Stimulated activated naive CD4-positive, alpha-beta T cell treated with Interleukin-2 at 50 U/mL for 16 hours (primary cell): ENCODE data around the gene BACH1.

Source experiments
- DNase-seq: peaks from one replicate; lab custom pipeline; 2025; lab: John Stamatoyannopoulos, UW

The BACH1 gene

DNA sequence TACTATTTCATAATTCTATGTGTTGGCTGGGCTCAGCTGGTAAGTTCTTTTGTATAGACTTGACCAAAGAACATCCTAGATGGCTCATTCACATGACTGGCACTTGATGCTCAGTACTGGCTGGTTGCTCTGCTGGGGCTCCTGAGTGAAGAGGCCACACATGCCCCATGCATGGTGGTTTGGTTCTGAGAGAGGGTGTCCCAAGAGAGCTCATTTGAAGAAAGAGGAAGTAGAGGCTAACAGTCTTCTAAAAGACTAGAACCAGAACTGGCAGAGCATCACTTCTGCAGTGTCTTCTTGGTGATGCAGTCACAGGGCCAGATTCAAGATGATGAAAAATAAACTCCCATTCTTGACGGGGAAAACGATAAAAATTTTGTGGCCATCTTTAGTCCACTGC lies 5.2 kb upstream of the BACH1 start:
- no peak for DNase-seq

DNA sequence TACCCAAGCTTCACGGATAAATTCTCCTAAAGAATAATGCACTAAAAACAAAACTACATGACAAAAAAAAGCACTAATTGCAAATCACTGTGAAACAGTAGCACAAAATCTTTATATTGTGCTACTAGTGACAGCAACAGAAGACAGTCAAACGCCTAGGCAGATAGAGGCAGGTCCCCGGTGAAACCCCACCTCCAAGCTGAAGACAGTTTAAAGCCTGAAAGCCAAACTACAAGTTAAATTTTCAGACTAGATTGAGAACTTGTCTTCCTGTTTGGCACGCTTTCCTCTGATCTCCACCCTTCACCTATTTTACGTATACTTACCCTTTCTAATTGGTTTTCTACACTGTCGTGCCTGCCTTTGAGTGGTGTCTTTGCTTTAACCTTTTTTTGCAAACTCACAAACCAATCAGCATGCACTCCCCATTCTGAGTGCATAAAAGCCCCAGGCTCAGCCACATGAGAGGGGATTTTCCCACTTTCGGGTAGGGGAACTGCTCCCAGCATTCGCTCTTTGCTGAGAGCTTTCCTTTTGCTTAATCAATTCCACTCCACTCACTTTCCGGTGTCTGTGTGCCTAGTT lies 3.6 kb upstream of the BACH1 start:
- DNase-seq, result peak; percentile 7

DNA sequence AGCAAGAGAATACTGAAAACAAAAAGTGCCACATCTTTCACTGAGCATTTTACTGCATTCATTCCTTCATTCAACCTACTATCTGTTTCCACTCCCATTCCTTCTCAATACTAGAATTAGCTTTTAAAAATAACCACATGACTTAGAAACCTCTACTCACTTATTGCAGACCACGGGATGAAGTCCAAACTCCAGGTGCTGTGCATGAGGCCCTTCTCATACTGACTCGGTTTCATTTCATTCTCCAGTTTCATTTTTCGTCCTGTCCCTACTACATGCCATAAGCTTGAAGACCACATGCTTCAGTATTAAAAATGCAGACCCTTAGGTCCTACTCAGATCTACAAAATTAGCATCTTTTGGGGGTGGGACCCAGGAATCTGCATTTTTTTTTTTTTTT lies 2.3 kb upstream of the BACH1 start:
- DNase-seq, result no peak

DNA sequence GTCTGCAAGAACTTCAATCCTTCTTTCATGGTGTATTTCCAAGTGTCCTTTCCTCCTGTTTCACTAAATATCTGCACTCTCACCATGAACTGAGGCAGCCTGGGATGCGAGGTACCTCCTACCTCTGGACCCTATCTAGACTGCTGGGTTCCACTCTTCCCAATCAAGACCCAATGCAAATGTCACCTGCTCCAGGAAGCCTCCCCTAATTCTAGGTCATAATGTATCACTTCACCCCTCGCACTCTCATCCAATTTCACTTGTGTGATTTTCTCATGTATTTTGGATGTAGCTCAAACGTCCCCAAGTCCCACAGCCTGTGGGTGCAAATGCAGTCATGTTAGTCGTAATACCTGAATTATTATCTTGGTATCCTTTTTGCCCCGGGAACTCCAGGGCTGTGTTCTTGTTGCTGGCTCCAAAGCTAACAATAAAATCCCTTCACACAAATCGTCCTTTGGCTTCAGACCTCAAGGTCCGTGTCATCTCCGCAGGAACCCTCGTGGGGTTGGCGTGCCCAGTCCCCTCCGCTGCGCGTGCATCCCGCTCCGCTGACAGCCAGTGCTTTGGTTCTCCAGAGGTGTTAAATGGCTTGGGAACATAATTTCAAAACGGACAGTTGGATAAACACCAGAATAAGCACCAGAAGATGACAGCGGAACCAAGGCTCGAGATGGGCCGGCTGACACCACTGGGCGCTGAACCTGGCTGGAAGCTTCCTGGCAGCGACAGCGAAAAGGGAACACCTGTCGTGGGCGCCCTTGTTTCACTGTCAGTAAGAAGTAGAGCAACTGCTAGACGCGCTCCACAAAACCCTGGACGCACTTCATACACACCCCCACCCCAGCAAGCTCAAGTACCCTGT lies 1.0 kb upstream of the BACH1 start:
- DNase-seq, result no peak

DNA sequence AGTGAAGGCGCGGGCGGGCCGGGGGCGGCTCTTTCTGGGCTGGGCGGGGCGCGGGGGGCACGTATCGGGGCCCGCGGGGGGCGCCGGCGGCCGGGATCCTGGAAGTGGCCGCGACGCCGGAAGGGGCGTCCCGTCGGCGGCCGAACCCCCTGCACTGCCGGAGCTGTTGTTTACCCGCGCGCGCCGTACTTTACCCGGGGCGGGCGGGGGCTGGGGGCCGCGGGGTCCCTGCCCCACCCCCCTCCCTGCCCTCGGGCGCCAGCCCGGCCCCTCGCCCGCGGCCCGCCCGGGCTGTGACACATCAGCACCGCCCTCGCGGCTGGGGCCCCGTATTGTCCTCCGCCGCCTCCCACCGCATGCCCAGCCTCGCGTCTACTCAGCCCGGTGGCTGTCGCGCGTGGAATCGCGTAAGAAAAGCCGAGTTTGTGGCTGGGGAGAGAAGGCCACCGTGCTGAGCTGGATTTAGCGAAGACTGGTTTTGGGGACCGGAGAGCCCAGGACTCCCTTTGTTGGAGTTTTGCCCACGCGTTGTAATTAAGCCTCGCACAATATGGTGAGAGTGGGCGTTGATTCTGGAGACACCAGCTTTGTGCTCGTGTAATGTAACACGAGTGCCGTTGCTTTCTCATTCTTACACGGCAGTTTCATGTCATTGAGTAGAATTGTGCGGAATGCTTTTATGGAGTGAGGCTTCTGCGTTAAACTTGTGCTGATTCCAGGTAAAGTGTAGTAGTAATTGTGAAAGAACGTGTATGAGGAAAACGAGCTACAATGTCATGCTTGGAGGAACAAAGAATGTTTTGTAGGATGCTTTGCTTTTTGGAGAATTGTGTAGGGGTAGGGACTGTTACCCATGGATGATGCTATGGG lies 559 bp downstream of the BACH1 start:
- peak; percentile 77 for DNase-seq

DNA sequence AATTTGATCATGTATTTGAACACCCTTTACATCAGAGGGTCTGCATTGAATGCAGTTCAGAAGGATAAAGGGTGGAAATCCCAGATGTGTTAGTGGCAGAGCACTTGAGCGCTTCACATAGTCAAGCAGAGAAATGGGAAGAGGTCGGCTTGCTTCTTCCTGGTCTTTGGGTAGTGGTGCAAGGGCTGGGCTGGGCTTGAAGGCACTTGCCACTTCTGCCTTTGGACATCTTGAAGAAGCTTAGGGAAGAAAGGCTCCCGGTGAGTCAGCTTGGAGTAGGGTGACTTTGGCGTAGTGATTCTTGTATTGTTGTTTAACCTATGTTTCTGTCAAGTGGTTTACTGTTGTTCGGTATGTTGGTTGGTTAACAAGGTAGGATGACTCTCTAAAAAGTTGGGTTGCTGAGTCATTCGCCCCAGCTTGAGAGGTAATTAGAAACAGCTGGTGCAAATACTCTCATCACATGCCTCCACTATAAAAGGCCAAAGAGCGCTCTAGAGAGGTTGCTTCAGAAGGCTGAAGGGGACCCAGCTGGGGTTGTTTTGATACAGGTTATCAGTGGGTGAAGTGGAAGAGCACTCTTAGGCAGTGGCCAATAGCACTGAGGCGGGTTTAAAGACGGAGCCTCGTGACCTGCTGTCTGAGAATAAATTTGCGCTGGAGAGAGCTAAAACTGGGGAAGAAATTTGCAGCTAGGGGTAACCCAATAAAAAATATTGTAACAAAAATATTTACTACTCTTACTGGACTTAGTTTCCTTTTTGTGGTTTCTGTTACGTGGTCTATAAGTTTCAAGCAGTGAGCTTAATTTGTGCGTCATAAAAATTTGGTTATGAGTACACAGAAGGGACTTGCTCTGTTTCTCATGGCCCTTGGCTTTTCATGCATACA lies 1.4 kb downstream of the BACH1 start:
- peak; percentile 44 for DNase-seq

DNA sequence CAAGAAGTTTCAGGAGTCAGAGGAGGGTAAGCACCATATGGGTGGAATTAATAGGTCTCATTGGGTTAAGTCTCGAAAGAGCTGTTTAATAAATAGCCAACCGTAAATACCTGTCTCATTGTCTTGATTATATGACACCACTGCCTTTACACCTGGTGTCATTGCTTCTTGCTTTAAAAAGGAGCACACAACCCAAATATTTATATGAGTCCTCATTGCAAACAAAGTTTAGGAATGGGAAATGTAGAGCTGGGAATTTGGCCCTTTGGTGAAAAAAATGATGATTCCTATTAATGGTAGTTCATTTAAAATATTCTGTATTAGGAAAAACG lies 2.1 kb downstream of the BACH1 start:
- no peak for DNase-seq

DNA sequence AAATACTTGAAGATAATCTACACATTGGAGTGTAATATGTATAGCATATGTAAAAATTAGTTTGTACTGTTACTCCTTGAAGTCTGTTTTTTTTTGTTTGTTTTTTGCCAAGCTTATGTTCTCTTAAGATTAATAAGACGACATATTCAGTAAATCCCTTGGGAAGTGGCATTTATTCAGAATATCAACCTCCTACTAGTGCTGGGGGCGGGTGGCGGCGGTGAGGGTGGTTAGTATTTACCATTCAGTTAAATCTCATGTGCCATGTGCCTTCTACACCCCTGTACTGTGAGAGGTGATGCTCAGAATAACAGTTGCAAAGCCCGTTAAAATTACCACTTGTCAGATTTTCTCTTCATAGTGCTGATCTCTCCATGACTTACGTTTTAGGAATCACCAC lies 3.0 kb downstream of the BACH1 start:
- DNase-seq, result no peak

DNA sequence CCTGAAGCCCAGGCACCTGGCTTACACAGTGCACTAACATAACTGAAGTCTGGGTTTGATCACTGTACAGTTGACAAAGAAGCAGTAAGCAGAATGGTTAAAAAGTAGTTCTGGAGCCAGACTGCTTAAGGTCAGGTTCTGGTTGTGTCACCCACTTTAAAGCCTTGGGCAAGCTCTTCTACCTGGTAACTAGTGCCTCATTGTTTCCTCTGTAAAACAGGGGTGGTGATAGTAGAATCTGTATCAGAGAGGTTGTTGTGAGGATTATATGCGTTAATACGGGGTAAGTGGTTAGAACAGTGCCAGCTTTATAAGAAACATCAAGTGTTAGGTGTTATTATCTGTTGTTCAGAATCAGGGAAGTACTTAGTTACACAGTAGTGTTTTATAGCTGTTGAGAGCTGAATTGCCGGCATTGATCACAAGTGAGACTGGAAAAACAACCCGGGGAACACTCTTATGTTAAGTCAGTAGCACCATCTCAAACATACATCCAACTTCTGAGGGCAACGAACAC lies 3.7 kb downstream of the BACH1 start:
- no peak for DNase-seq

DNA sequence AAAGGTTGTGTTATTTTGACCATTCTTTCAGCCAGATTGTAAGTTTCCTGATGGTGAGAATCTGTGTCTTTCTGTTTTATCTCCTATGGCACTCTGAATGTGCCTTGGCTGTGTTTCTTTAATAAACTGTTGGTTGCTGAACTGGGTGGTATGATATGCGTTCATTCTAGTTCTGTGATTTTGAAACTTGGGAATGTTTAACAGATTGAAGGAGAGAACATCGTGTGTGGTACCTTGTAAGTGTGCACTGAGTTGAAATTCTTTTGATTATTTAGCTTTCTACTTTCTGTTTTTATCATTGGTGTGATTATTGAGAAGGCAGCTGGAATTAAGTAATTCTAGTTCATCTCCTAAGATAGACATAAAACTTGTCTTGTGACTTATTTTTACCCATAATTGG lies 4.6 kb downstream of the BACH1 start:
- DNase-seq, result no peak

DNA sequence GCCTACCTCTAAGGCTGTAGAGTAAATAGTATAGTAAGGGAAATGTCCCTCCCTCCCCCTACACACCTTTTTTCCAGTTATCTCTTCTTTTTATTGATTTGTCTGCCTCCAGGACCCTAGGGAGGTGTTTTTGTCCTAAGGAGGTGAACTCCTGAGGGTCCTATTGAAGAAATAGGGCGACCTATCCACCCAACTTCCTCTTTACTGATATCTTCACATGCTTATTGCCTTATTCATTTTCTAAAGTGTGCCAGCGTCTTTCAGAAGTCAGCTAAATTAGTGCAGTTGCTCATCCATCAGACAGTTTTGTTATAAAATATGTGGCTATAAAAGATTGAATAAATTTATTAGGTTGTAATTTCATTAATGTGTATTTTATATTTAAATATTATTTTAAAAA lies 5.9 kb downstream of the BACH1 start:
- DNase-seq, result no peak

DNA sequence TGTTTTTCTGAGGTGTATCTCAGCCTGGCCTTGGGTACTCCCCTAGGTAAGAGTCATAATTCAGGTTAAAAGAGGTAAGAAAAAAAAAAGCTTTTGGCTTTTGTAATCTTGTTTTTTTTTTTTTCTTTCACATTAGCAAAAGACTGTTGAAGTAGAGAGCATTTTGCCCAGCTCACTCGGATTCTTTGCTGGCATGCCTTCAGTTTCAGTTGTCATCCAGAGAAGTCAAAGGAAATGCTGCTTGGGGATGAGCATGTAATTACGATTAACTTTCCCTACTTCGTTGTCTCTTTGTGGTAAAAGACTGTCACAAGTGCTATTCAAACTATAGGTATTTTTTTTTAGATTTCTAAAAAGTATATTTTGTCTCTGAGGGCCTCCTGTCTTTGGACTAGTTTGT lies 6.3 kb downstream of the BACH1 start:
- no peak for DNase-seq

DNA sequence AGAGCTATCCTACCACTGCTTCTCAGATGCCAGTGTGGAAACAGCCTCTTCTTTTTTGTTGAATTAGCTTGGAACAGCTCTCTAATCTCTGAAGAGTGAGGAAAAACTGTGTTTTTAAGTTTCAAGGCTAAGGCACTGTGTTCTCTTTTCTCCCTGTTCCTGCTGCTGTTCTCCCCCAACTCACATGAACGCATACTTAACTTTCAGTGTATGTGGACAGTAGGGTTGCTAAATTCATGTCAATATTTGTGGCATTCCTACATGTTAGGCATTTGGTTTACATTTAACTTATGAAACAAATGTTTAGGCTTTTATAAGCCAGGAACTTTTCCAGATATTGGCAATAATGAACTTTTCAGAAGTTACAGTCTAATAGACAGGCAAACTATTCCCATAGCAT lies 6.8 kb downstream of the BACH1 start:
- DNase-seq, result no peak

DNA sequence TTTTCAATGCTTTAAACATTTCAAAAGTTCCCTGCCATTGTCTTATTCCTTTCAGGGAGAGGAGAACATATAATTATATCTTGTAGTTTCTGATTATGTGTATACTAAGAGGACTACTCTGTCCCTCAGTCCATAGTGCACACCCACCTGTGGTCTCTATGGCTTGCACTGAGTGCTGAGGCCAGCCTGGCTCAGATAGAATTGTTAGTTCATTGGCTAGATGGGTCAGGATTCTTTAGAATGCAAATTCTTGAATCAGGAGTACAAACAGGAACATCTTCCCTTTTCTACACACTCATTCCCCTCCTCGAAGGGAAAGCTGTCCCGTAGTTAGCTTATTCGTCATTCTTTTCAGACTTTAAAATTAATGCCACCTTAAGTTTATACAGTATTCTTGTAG lies 8.2 kb downstream of the BACH1 start:
- DNase-seq, result no peak

DNA sequence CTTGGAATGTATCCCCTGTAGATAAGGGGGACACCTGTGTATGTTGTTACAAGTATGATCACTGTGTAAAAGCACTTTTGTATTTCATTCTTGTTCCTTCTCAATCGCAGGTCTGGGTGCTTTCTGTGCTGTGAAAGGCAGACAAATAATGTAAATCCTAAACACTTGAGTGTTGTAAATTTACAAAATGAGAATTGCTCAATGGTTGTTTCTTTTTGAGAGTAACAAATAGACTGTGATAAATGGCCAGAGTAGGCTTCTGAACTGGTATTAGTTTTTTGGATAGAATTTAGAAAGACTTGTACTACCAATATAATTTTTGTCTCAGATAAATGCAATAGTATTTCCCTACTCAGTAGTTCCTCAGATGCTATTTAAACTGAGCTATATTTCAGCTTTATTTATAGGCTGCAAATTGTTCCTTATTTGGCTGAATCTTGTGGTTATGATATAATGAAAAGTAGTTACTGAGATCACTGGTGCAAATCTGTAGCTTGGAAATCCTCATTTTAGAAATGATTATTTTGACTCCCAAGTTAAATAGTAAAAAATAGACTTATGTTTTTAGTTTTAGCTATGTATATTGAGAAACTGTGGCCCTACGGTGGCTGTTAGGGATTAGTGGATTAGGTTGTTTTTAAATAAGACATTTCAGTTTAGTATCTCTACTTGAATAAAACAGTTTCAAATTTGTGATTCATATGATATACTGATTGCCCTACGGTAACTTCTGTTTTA lies 9.2 kb downstream of the BACH1 start:
- no peak for DNase-seq

DNA sequence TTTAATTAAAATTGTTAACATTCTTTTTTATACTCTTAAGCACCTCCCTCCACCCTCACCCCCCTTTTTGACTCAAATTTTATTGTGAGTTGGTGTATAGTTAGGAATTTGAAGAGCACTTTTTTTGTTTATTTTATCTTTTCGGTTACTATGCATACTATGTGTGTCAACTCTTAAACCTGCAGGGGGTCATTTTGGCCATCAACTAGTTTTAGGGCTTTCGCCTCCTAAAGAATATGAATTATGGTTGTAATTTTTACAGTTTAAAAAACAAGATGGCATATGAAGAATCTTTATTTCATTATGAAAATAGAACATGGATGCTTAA lies 9.7 kb downstream of the BACH1 start:
- DNase-seq, result no peak

DNA sequence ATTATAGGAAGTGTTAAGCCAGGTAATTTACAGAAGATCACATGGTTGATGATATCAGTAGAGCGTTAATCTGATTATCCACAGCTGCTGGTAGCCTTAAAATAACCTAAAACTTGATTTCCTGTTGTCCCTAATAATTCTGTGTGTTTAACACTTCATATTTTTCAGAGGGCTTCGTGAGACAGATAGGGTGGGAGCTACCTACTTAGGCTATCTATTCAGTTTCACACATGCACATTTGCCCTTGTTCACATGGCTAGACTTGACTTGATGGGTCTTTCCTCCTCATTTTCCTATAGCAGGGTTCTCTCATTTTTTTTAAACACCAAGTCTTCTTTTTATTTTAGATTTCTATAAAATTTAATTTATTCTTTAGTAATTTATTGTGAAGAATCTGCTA lies 11.0 kb downstream of the BACH1 start:
- DNase-seq, result no peak

DNA sequence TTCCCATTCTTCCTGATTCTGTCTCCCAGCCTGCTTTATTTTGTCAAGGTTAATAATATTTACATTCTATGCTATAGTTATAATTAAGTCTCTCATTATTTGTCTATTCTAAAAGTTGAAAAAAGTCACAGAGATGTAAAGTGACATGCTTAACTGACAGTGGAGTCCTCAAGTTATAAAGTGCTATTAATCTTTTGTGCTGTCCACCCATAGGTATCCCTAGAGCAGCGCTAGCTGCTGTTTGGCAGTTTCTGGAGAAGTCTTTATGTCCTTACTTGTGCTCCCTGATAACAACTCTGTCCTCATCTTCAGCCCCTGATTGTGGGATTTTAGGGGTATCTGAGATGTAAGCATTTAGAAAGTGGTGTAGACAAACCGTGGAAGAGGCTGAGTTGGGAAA lies 13.1 kb downstream of the BACH1 start:
- no peak for DNase-seq

DNA sequence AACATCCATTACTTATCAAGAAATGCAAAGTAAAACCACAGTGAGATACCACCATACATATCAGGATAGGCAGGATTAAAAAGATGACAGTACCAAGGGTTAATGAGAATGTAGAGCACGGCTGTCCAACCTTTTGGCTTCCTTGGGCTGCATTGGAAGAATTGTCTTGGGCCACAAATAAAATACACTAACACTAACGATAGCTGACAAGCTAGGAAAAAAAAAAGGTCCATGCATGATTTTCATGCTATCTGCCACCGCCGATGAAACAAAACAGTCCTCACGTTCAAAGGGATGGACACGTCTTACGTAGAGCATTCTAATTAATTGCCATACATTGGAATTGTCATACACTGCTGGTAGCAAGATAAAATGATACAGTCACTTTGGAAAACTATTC lies 14.3 kb downstream of the BACH1 start:
- DNase-seq, result no peak

DNA sequence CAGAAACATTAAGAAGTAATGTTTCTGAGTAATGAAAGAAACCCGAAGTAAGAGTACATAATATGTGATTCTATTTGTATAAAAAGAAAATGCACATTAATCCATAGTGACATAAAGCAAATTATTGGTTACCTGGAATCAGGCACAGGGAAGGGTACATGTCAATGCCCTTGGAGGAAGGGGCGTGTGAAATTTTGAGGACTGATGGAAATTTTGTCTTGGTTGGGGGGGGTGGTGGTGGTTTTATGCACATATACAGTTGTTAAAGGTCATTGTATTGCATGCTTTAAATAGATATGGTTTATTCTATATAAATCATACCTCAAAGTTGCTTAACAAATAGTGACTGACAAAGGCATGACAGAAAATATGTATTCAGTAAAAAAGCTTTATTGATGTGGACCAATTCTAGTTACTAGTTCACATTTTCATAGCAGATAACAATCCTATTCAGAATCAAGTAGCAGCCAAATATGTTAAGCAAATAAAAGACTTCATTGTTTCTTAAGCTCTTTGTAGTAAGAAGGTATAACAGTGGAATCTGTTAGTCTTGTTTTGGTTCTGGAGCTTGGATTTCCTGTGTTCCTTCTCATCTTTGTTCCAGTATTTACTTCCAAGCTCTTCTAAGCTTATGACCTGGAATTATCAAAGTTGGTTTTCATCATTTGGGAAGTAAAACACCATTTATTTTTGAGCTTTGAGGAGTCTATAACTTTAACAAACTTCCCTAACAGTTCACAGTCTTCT lies 15.1 kb downstream of the BACH1 start:
- no peak for DNase-seq
